Esophagus muscularis mucosa (tissue), 4 donors: ENCODE measurements around the gene HBA2. TPM values are rescaled to one million over a fixed set of nuclear protein-coding genes. Genes with fewer than 3 reads are reported as not detected.
"Not testable (repeated sequence)": the region's sequence is repeated elsewhere in the genome, so short reads cannot be mapped to it uniquely, and the experiment has no call there.

Experiments used
- DNase-seq: peaks from one replicate; pipeline ENCODE4 v3.0.0-alpha.2; 2017; ENCODE audit errors: extremely low spot score
- H3K27ac ChIP-seq, 4 donors: fragments of 200-600 bp; sonication (generic); replicated peaks in 1 of 4; 1 replicate in 3 of 4; 2 replicates in 1 of 4; pipeline ENCODE4 v1.5.1; 2016 to 2019; ENCODE audit warnings: mild to moderate bottlenecking in 1 of 4
- H3K27me3 ChIP-seq, 4 donors: fragments of 200-600 bp; sonication (generic); one replicate each; pipeline versions ENCODE4 v1.5.1 to v1.6.0; 2016 to 2019
- H3K36me3 ChIP-seq, 4 donors: fragments of 200-600 bp; sonication (generic); one replicate each; pipeline ENCODE4 v1.5.1; 2016 to 2019
- H3K4me1 ChIP-seq, 4 donors: fragments of 200-600 bp; sonication (generic); one replicate each; pipeline ENCODE4 v1.5.1; 2016 to 2019
- H3K4me3 ChIP-seq, 4 donors: fragments of 200-600 bp; sonication (generic); 1 replicate in 2 of 4; 2 replicates in 2 of 4; pipeline ENCODE4 v1.5.1; 2016 to 2019; ENCODE audit warnings: mild to moderate bottlenecking in 4 of 4, moderate library complexity in 1 of 4
- H3K9me3 ChIP-seq, 4 donors: fragments of 200-600 bp; sonication (generic); 1 replicate in 3 of 4; 2 replicates in 1 of 4; pipeline ENCODE4 v1.5.1; 2016 to 2019
- EP300 ChIP-seq: sonication (generic); formaldehyde crosslinking; IDR thresholded peaks from one replicate; pipeline ENCODE4 v1.6.1; 2017; ENCODE audit warnings: antibody characterized with exemption
- POLR2A ChIP-seq: fragments of 450-650 bp; IDR thresholded peaks from one replicate; pipeline ENCODE4 v1.6.1; 2017; ENCODE audit warnings: antibody characterized with exemption, moderate library complexity, mild to moderate bottlenecking, low read depth
- POLR2AphosphoS5 ChIP-seq, 2 donors: sonication (generic); formaldehyde crosslinking; IDR thresholded peaks; one replicate each; pipeline ENCODE4 v1.6.1; 2017; ENCODE audit warnings: antibody characterized with exemption in 2 of 2
- WGBS: methylation state at CpG from one replicate; pipeline ENCODE4 v1.1.5; 2018; 5-methylcytosine and 5-hydroxymethylcytosine counted together
- intact Hi-C: fragments of 100-400 bp; cut with DNase I; formaldehyde crosslinking; loops from one replicate; pipeline ENCODE4 v1.15.1; 2023
- total RNA-seq, 4 donors: library from RNA; depleted of rRNA; stranded (reverse); fragments of >200 nt; gene quantifications; one replicate each; pipeline versions ENCODE4 v1.1.0 to v1.2.1, GENCODE V29; 2016
- TF ChIP-seq, protein P1 (sequence below), 3 experiments: fragments of 200-600 bp in 2 of 3; fragments of 450-650 bp in 1 of 3; sonication (generic) in 2 of 3; IDR thresholded peaks; one replicate each; pipeline ENCODE4 v1.5.1; 2017 to 2019; ENCODE audit warnings: antibody characterized with exemption in 3 of 3, mild to moderate bottlenecking in 2 of 3, moderate library complexity in 1 of 3

The HBA2 gene
- total RNA-seq, 4 donors from 2014 or later, result 1.7 to 1,686 (median 156) TPM

DNA sequence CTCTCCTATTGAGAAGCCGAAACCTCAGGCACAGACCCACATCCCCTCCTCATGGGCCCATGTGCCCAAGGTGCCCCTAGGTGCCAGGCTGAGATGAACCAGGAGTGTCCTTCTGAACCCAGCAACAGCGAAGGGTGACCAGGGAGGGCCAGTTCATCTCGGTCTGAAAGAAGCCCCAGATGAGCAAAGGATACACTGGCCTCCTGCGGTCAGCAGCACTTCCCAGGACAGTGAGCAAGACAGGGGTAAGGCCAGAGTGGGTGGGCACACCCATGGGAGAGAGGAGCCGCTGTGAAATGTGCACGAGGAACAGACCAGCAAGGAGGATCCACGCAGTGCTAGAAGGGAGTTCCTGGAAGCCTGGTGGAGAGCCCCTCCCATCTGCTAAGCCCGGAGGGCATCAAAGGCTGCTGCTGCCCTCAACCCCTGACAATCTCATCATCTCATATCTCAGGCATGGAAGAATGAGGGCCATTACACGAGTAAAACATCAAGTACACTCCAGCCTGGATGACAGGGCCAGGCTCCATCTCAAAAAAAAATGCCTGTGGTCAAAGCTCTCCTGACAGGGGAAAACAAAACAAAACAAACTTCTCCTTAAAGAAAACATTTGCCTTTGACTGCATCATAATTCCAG, 23.5 kb upstream of the HBA2 start:
- TF ChIP-seq, protein P1, sequence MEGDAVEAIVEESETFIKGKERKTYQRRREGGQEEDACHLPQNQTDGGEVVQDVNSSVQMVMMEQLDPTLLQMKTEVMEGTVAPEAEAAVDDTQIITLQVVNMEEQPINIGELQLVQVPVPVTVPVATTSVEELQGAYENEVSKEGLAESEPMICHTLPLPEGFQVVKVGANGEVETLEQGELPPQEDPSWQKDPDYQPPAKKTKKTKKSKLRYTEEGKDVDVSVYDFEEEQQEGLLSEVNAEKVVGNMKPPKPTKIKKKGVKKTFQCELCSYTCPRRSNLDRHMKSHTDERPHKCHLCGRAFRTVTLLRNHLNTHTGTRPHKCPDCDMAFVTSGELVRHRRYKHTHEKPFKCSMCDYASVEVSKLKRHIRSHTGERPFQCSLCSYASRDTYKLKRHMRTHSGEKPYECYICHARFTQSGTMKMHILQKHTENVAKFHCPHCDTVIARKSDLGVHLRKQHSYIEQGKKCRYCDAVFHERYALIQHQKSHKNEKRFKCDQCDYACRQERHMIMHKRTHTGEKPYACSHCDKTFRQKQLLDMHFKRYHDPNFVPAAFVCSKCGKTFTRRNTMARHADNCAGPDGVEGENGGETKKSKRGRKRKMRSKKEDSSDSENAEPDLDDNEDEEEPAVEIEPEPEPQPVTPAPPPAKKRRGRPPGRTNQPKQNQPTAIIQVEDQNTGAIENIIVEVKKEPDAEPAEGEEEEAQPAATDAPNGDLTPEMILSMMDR (IDR thresholded peaks at IDR 0.05), result no peak
- TF ChIP-seq POLR2A (no peak), POLR2AphosphoS5 (IDR thresholded peaks at IDR 0.05) (no peak), EP300 (no peak)
- Histone ChIP-seq H3K4me1 (peaks cover 0 to under 1% (median under 1%) of the 10 kb centered on the region in 4 donors), H3K27me3 (peaks cover 3 to 50% (median 3%) of the 10 kb centered on the region in 4 donors), H3K27ac (no peak overlapping the region), H3K4me3 (no peak overlapping the region), H3K36me3 (no peaks in the 10 kb centered on the region), H3K9me3 (no peaks in the 10 kb centered on the region)
- DNase-seq, result no peak
- intact Hi-C loops, result no loop called here
- 59% methylated on average over 4 of the region's 9 CpGs for WGBS

DNA sequence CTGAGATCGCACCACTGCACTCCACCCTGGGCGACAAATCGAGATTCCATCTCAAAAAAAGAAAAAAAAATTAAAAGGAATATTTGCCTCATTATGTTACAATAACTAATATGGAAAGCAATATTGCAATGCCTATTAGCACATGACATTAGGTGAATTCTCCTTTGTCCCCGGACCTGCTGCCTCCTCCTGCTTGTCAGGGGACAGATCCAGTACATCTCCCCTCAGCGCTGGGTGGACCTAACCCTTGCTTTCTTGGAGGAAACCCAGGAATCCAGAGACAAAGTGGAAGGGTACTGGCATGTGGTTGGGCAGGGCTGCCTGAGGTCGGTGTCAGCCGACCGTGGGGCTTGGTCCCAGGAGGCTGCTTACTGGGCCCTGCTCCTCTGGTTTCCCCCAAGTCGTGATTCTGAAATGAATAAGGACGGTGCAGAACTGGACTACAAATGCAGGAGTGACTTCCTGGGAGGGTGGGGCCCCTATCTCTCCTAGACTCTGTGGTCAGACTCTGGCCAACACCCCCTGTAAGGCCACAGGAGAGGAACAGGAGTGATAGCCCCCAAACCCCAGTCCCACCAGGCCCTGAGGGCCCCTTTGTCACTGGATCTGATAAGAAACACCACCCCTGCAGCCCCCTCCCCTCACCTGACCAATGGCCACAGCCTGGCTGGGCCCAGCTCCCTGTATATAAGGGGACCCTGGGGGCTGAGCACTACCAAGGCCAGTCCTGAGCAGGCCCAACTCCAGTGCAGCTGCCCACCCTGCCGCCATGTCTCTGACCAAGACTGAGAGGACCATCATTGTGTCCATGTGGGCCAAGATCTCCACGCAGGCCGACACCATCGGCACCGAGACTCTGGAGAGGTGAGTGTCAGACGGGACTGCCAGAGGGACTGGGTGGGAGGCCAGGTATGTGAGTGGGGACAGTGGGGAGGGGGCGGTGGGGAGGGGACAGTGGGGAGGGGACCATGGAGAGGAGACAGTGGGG, 20.2 kb upstream of the HBA2 start, which contains the start of gene HBZ:
Gene HBZ (plus strand): TSS at position 504 of the 988 bp plus-strand sequence. CDS start 266 bp downstream, at position 770.
- Histone ChIP-seq H3K4me1 (peaks cover 8 to 11% (median 10%) of the 10 kb centered on the region in 4 donors), H3K27ac (no peak within 1 kb of the TSS), H3K9me3 (no peaks in the 10 kb centered on the region), H3K27me3 (peaks cover 3 to 63% (median 28%) of the 10 kb centered on the region in 4 donors), H3K36me3 (no peaks in the 10 kb centered on the region), H3K4me3 (no peak within 1 kb of the TSS)
- TF ChIP-seq POLR2AphosphoS5 (IDR thresholded peaks at IDR 0.05) (no peak), POLR2A (no peak), EP300 (no peak)
- TF ChIP-seq, protein P1 (IDR thresholded peaks at IDR 0.05), result no peak
- intact Hi-C loops, result no loop called here
- WGBS, result 64% methylated on average over 10 of the region's 17 CpGs
- DNase-seq, result no peak

DNA sequence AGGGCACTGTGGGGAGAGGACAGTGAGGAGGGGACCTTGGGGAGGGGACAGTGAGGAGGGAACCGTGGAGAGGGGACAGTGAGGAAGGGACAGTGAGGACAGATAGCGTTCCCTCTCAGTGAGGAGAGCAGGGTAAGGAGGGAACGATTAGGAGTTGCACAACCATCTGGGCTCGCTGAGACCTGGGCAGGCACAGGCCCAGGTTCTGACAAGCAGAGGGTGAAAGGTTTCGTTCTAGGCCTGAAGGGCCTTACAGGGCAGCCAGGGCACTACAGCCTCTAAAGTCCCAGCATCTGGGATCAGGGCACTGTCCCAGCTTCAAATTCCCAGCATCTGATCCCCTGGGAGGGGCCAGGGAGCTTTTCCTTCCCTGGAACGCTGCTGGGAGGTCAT, 19.6 kb upstream of the HBA2 start:
- H3K9me3 ChIP-seq, H3K27ac ChIP-seq, intact Hi-C loops, H3K4me3 ChIP-seq, H3K36me3 ChIP-seq, DNase-seq: not testable (repeated sequence)
- Histone ChIP-seq H3K4me1 (peaks cover 8 to 11% (median 10%) of the 10 kb centered on the region in 4 donors), H3K27me3 (peaks cover 3 to 64% (median 28%) of the 10 kb centered on the region in 4 donors)
- 85% methylated on average over 4 of the region's 6 CpGs for WGBS

DNA sequence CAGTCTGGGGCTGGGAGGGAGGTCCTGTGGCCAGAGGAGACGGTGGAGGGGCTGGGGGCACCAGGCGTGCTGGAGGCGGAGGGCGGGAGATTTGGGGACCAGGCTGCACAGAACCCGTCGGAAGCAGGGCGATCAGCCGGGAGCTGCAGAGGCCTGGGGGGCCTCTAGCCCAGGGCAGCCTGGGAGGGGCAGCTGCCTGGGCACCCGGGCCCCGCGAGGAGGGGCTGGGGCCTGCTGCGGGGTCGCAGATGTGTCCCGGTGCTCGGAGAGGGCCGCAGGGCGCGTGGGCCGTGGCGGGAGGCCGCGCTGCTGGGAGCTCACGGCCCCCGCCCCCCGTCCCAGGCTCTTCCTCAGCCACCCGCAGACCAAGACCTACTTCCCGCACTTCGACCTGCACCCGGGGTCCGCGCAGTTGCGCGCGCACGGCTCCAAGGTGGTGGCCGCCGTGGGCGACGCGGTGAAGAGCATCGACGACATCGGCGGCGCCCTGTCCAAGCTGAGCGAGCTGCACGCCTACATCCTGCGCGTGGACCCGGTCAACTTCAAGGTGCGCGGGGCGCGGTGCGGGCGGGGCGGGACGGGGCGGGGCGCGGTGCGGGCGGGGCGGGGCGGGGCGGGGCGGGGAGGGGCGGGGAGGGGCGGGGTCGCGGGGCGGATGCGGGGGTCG, 19.0 kb upstream of the HBA2 start:
- peaks cover 3 to 63% (median 28%) of the 10 kb centered on the region in 4 donors for H3K27me3 ChIP-seq
- intact Hi-C loops, result not testable (repeated sequence)
- WGBS, result no CpG with 5 or more reads among the region's 74 CpGs

DNA sequence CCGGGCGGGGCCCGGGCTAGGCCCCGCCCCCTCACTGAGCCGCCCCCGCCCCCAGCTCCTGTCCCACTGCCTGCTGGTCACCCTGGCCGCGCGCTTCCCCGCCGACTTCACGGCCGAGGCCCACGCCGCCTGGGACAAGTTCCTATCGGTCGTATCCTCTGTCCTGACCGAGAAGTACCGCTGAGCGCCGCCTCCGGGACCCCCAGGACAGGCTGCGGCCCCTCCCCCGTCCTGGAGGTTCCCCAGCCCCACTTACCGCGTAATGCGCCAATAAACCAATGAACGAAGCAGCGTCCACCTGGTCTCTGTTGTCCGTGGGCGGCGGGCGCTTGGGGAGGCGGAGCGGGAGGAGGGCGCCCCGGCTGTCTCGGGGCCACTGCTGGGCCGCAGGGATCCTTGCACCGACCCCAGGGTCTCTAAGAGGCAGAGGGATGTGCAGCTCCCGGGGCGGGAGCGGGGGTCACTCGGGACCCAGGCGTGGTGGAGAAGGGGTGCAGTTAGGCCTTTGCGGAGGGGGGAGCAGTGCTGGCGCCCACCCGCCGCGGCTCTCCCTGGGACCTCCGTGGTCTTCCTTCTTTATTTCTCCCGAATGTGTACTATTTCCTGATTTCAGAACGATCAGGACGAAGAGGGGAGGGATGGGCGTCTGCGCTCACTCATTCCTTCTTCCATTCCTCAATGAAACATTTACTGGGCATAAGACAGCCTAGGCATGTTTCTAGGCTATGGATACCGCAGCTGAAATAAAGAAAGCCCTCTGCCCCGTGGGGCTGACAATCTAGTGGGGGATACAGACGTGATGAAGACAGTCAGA, 18.3 kb upstream of the HBA2 start:
- no peak for DNase-seq
- Histone ChIP-seq H3K4me3 (peak overlapping the region; percentile 46 to 56 (median 49)), H3K4me1 (peaks cover 8 to 11% (median 10%) of the 10 kb centered on the region in 4 donors), H3K9me3 (no peaks in the 10 kb centered on the region), H3K27me3 (peaks cover 3 to 67% (median 27%) of the 10 kb centered on the region in 4 donors), H3K36me3 (no peaks in the 10 kb centered on the region), H3K27ac (no peak overlapping the region)
- 3% methylated on average over 33 of the region's 59 CpGs for WGBS
- TF ChIP-seq EP300 (no peak), POLR2A (no peak), POLR2AphosphoS5 (IDR thresholded peaks at IDR 0.05) (no peak)
- TF ChIP-seq, protein P1 (IDR thresholded peaks at IDR 0.05), result no peak
- intact Hi-C loops, result no loop called here

More for the DNA sequence above, 19.0 kb upstream of the HBA2 start:
- H3K4me3 ChIP-seq, DNase-seq, H3K27ac ChIP-seq, H3K9me3 ChIP-seq, H3K36me3 ChIP-seq: not testable (repeated sequence)
- H3K4me1 ChIP-seq, result peaks cover 8 to 11% (median 10%) of the 10 kb centered on the region in 4 donors
